Epithelial cell of proximal tubule (primary cell): ENCODE measurements around the gene KCNMB2. TPM values are rescaled to one million over a fixed set of nuclear protein-coding genes. Genes with fewer than 3 reads are reported as not detected.

ENCODE experiments used
- DNase-seq: peaks from one replicate; pipeline ENCODE4 v3.0.0-alpha.2; 2011; ENCODE audit warnings: low read depth
- H3K4me3 ChIP-seq: 2 replicates; pipeline ENCODE4 v1.5.1; 2011; ENCODE audit warnings: low read depth, mild to moderate bottlenecking, low read length
- CTCF ChIP-seq: conservative IDR thresholded peaks from 2 replicates; pipeline ENCODE4 v1.5.1; 2012; ENCODE audit warnings: low read depth, mild to moderate bottlenecking, low read length
- total RNA-seq: library from RNA; depleted of rRNA; stranded (reverse); fragments of >200 nt; gene quantifications from 2 replicates; pipeline ENCODE4 v1.2.3, GENCODE V29; 2015

Gene KCNMB2
- total RNA-seq, 1 donor from 2014 or later: not detected

- TF ChIP-seq CTCF: no peak
- no peak overlapping the region for H3K4me3 ChIP-seq
- DNase-seq: no peak
These were observed 338.9 kb downstream of the KCNMB2 start for GRCh38 chr3:178875157-178875556.

GRCh38 chr3:178875836-178876235 is 339.6 kb downstream of the KCNMB2 start:
- no peak for TF ChIP-seq CTCF
- no peak for DNase-seq
- no peak overlapping the region for H3K4me3 ChIP-seq

- H3K4me3 ChIP-seq: no peak overlapping the region
- no peak for TF ChIP-seq CTCF
- no peak for DNase-seq
These were observed 344.0 kb downstream of the KCNMB2 start for GRCh38 chr3:178880274-178880673.
